Uterus (tissue), 4 donors: ENCODE data around the gene MED12. TPM values are rescaled to one million over a fixed set of nuclear protein-coding genes. Genes with fewer than 3 reads are reported as not detected.
A peak's percentile ranks its signal among the peaks of the same experiment; 100 is the strongest.

Experiments used
- DNase-seq, 2 donors: peaks; one replicate each; pipeline ENCODE4 v3.0.0-alpha.2; 2019 to 2020
- H3K27ac ChIP-seq, 2 donors: fragments of 200-600 bp; sonication (generic); 1 replicate in 1 of 2; 2 replicates in 1 of 2; pipeline ENCODE4 v1.5.1; 2016 to 2018
- H3K27me3 ChIP-seq, 2 donors: fragments of 200-600 bp; sonication (generic); one replicate each; pipeline ENCODE4 v1.5.1; 2018 to 2019; ENCODE audit warnings: control low read depth in 1 of 2
- H3K36me3 ChIP-seq, 2 donors: fragments of 200-600 bp; sonication (generic); one replicate each; pipeline ENCODE4 v1.5.1; 2019; ENCODE audit warnings: control low read depth in 1 of 2
- H3K4me1 ChIP-seq, 2 donors: fragments of 200-600 bp; sonication (generic); one replicate each; pipeline ENCODE4 v1.5.1; 2018 to 2019; ENCODE audit warnings: control low read depth in 1 of 2
- H3K4me3 ChIP-seq, 2 donors: fragments of 200-600 bp; sonication (generic); 1 replicate in 1 of 2; 2 replicates in 1 of 2; pipeline ENCODE4 v1.5.1; 2018 to 2019; ENCODE audit warnings: mild to moderate bottlenecking in 1 of 2
- H3K9me3 ChIP-seq, 2 donors: fragments of 200-600 bp; sonication (generic); one replicate each; pipeline ENCODE4 v1.5.1; 2019; ENCODE audit warnings: control low read depth in 1 of 2
- CTCF ChIP-seq, 4 experiments: fragments of 200-600 bp in 2 of 4; fragments of 450-650 bp in 2 of 4; sonication (generic) in 2 of 4; IDR thresholded peaks; one replicate each; pipeline ENCODE4 v1.5.1; 2016 to 2019; ENCODE audit warnings: antibody characterized with exemption in 4 of 4, mild to moderate bottlenecking in 2 of 4, moderate library complexity in 1 of 4
- POLR2A ChIP-seq, 2 donors: fragments of 450-650 bp; IDR thresholded peaks; one replicate each; pipeline ENCODE4 v1.6.1; 2016; ENCODE audit warnings: antibody characterized with exemption in 2 of 2, mild to moderate bottlenecking in 1 of 2, moderate library complexity in 1 of 2
- intact Hi-C: fragments of 100-400 bp; cut with DNase I; formaldehyde crosslinking; loops from one replicate; pipeline ENCODE4 v1.15.1; 2023; ENCODE audit warnings: low total_unique reads
- total RNA-seq, 4 donors: library from RNA; depleted of rRNA in 3 of 4; stranded (reverse); fragments of >200 nt in 3 of 4; gene quantifications; one replicate each; pipeline versions ENCODE4 v1.1.0 to v1.2.4, GENCODE V29; 2014 to 2023
- donor health status: DM: yes; HTN: yes; CAD: no.

The MED12 gene
- total RNA-seq, 4 donors from 2014 or later: 11.2 to 91.5 (median 33.0) TPM

- TF ChIP-seq CTCF (IDR thresholded peaks at IDR 0.05): no peak
- no peak for TF ChIP-seq POLR2A (IDR thresholded peaks at IDR 0.05)
- DNase-seq: peak in 1 of 2 donors; percentile 22
- Histone ChIP-seq H3K36me3 (no peaks in the 10 kb centered on the region), H3K27me3 (no peaks in the 10 kb centered on the region), H3K9me3 (no peaks in the 10 kb centered on the region), H3K4me3 (peak overlapping the region; percentile 12 to 26), H3K27ac (peak overlapping the region; percentile 77 to 80), H3K4me1 (no peaks in the 10 kb centered on the region)
- intact Hi-C loops: no loop called here
These were observed 63.1 kb downstream of the MED12 start for GRCh38 chrX:71181558-71181909.

- DNase-seq: peak; percentile 83 to 90
- peak overlapping the region; percentile 80 to 91 for H3K27ac ChIP-seq
- no peaks in the 10 kb centered on the region for H3K9me3 ChIP-seq
- H3K4me3 ChIP-seq: peak overlapping the region; percentile 26 to 32
- intact Hi-C loops: no loop called here
- H3K4me1 ChIP-seq: no peaks in the 10 kb centered on the region
- TF ChIP-seq POLR2A (IDR thresholded peaks at IDR 0.05) (peak; percentile 76 to 84), CTCF (IDR thresholded peaks at IDR 0.05) (no peak)
- no peaks in the 10 kb centered on the region for H3K27me3 ChIP-seq
- no peaks in the 10 kb centered on the region for H3K36me3 ChIP-seq
These were observed 63.8 kb downstream of the MED12 start for GRCh38 chrX:71181910-71182799.

- H3K27ac ChIP-seq: peak overlapping the region; percentile 80 to 91
- intact Hi-C loops: no loop called here
- no peak for DNase-seq
- H3K4me3 ChIP-seq: no peak overlapping the region
- H3K36me3 ChIP-seq: no peaks in the 10 kb centered on the region
- H3K27me3 ChIP-seq: no peaks in the 10 kb centered on the region
- TF ChIP-seq POLR2A (IDR thresholded peaks at IDR 0.05): no peak
- no peak for TF ChIP-seq CTCF (IDR thresholded peaks at IDR 0.05)
- no peaks in the 10 kb centered on the region for H3K9me3 ChIP-seq
- H3K4me1 ChIP-seq: no peaks in the 10 kb centered on the region
These were observed 64.5 kb downstream of the MED12 start for GRCh38 chrX:71182871-71183270.

- Histone ChIP-seq H3K36me3 (no peaks in the 10 kb centered on the region), H3K27ac (no peak overlapping the region), H3K9me3 (no peaks in the 10 kb centered on the region), H3K27me3 (no peaks in the 10 kb centered on the region), H3K4me1 (no peaks in the 10 kb centered on the region), H3K4me3 (no peak overlapping the region)
- no peak for DNase-seq
- TF ChIP-seq POLR2A (IDR thresholded peaks at IDR 0.05): no peak
- intact Hi-C loops: no loop called here
These were observed 64.9 kb downstream of the MED12 start for GRCh38 chrX:71183341-71183740.

GRCh38 chrX:71184092-71184491 is 65.7 kb downstream of the MED12 start:
- TF ChIP-seq POLR2A (IDR thresholded peaks at IDR 0.05) (no peak), CTCF (IDR thresholded peaks at IDR 0.05) (no peak)
- no peaks in the 10 kb centered on the region for H3K27me3 ChIP-seq

More at GRCh38 chrX:71184092-71184491, 65.7 kb downstream of the MED12 start:
- Histone ChIP-seq H3K4me1 (no peaks in the 10 kb centered on the region), H3K9me3 (no peaks in the 10 kb centered on the region), H3K27ac (no peak overlapping the region), H3K36me3 (no peaks in the 10 kb centered on the region), H3K4me3 (no peak overlapping the region)
- DNase-seq: no peak
- intact Hi-C loops: no loop called here
